ENCODE measurements around the gene CALCR. TPM values are rescaled to one million over a fixed set of nuclear protein-coding genes. Genes with fewer than 3 reads are reported as not detected.

The CALCR gene
- total RNA-seq, 1 donor from 2014 or later = 0.51 TPM

Small RNA genes within 50 kb of the gene (microRNA-seq; reads per million reads assigned to microRNA genes)
- gene MIR489 (ENCODE audit: borderline number of aligned reads) (4.4 reads per million), gene MIR653 (ENCODE audit: borderline number of aligned reads) (16.0 reads per million, percentile 14 among the genes with 10 or more reads in this experiment)
